Stimulated activated CD4-positive, alpha-beta T cell treated with anti-CD3 and anti-CD28 coated beads, TNF-alpha, amount 100 ng/mL, for 1 hour (primary cell): ENCODE results near the gene SSBP3.

Experiments
- DNase-seq, 3 donors: peaks; one replicate each; pipeline ENCODE4 v3.0.0-alpha.2; 2020; ENCODE audit warnings: low read depth in 3 of 3, low spot score in 1 of 3

The SSBP3 gene

GRCh38 chr1:54410359-54410758 is 4.2 kb upstream of the SSBP3 start:
- DNase-seq, result no peak

DNA sequence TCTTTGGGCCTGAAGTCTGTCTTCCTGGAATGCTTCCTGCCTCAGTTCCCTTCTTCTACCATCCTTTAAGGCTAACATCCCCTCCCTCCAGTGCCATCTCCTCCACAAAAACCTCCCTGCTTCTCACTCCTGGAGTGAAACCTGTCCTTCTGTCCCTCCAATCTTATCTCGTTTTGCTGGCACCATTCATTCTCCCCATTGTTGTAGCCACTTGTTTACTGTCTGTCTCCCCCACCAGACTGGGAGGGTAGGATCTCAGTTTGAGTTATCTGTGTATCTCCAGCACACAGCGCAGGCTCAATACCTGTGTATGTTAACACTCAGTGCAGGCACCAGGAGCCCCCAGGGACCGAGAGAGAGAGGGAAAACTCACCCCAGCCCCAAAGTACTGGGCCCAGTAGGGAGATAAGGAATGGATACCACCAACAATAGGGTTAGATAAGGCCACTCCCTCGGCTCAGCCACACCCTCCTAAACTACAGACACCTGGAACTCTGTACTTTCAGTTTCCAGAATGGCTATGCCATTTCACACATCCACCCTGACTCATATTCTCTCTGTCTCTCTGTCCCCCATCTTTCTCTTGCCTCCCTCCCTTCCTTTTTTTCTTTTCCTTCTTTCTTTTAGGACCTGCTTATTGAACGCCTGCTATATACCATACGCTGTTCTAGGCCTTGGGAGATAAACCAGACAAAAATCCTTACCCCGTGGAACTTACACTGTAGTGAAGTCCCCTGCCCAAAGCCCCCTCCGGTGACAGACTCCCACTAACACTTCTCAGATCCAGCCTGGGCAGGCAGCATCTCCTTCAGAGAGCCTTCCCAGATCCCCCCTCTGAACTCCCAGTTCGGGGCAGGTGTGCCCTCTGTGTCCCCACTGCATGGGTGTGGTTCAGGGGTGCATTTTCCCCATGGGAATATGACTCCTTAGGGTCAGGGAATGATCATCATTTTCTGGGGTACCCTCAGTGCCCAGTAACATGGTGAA is 3.3 kb upstream of the SSBP3 start:
- DNase-seq, result no peak

DNA sequence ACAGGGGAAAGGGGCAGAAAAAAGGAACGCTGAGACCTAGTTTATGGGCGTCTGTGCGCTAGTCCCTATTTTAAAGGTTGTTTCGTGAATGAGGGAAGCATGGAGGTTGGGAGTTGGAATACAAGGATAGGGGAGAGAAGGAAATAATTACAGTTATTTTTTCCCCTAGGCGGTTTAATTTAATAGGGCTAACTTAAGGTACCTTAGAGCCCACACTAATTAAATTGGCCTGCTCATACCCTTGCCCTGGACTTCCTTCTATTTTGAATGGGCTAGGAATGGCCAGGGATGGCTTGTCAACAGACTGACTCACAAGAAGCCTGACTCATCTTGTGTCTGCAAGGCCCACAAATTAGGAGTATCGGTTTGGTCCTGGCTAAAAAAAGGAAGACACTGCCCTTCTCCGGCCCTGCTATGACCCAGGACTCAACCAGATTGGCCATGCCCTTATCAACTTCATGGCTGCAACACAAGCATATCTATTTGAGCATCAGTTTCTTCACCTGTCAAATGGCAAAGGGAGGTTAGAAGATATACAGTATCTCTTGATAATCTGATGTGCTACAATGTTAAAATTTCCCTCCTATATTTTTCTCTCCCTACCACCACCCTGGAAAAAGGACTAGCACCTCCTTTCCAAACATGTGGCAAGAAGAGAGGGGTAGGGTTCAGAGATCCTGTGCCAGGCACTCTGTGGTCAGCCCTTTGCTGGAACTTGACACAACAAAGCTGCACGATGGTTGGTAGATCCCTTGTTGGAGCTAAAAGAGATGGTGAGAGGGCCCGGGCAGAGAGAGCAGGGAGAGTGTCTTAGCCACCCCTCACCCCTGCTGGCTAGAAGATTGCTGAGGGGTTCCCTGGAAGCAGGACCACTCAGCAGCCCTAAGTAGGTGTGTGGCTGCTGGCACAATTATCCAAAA is 2.2 kb upstream of the SSBP3 start:
- DNase-seq, result no peak

GRCh38 chr1:54407404-54408146 is 1.4 kb upstream of the SSBP3 start:
- DNase-seq, result peak; percentile 26 to 36 (median 31)

DNA sequence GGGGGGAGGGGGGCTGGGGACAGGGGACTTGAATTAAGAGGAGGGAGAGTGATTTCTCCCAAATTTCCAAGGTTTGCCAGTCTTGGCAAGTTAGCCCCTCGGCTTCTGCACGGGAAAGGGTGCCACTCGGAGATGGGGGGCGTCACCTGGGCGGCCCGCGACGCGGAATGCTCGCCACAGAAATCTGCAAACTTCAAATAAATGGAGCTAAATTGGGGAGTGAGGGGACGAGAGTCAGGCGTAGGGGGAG is 885 bp upstream of the SSBP3 start:
- no peak for DNase-seq

DNA sequence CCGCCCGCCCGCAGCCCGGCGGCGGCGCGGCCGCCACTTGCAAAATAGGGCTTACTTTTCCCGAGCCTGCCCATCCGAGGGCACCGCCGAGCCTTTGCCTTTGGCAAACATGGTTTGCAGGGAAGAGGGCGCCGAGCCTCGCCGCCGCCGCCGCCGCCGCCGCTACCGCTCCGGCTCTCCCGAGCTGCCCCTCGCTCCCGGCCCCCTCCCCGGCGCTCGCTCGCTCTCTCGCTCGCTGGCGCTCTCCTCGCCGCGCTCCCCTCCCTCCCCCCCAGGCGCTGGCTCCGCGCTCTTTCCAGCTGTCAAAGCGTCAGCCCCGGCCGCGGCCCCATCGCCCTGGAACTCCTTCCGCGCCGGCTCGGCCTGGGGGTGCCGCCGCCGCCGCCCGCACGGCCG is 298 bp downstream of the SSBP3 start:
- DNase-seq, result no peak

- no peak for DNase-seq
These were observed 976 bp downstream of the SSBP3 start for GRCh38 chr1:54404939-54405897.

DNA sequence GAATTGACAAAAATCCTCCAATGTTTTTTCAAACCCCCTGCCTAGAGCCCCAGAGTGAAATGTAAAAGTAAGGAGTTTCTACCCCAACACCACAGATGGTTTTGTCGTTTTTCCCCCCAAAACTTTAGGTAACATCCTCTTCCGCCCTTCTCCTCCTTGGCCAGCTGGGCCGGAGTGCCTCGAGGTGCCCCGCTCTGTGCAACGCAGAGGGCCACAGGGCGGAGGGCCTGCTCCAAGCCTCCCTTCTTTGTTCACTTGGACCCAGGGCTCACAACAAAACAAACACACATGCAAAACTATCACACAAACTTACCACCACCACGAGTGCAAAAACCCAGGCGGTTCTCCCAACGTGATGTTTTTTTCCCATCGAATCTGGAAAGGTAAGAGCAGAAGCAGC is 1.9 kb downstream of the SSBP3 start:
- no peak for DNase-seq

- DNase-seq, result no peak
These were observed 2.4 kb downstream of the SSBP3 start for GRCh38 chr1:54403808-54404261.

DNA sequence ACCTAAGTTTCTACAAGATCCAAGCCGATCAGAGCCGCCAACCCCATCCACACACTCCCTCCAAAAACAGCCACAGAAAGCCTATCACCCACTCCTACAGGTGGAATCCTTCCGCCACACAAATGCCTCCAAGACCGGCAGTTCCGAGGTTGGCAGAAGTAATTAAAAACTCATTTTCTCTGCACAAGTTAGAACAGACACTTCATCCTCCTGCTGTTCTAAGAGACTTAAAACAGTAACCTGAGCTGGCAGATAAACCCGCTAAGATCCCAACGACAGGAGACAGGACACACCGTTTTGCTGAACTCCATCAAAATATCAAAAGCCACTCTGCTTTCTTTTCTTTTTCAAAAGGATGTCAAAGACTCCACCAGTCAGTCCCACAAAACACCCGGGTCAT is 2.8 kb downstream of the SSBP3 start:
- DNase-seq, result no peak

- no peak for DNase-seq
These were observed 3.3 kb downstream of the SSBP3 start for GRCh38 chr1:54402896-54403295.

DNA sequence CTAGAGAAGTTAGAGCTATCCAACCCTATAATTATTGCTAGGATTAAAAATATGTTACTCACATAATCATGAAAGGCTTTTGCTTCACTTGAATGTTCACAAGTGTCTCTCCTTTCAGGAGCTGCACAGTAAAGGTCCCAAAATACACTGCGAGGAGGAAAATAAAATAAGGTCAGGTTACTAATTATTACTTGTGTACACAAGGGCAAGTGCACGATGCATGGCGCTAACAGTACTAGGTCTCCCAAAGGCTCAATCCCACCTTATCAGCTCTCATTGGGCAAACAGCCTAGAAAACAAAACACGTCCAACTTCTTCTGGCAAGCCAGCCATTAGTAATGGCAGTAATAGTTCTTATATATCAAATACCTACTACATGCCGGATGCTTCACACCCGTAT is 4.4 kb downstream of the SSBP3 start:
- no peak for DNase-seq

DNA sequence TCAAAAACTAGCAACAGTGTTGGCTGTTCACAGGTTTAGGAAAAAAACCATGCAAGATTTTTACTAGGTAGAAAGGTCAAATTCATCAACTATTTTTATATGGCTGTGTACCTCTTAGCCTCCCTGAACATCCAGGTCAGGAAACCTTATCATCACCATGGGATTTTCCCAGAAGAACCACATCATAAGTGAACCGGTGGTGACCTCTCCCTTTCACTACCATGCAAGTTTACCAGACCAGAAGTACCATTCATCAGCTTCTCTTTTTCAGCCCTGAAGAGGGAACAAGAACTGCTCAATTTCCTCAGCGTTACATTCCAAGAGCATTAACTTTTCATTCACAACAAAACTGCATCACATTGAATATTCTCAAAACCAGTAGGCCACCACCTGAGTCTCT is 5.9 kb downstream of the SSBP3 start:
- DNase-seq, result no peak

- DNase-seq, result no peak
These were observed 6.4 kb downstream of the SSBP3 start for GRCh38 chr1:54399765-54400164.

- DNase-seq, result no peak
These were observed 7.1 kb downstream of the SSBP3 start for GRCh38 chr1:54398963-54399528.

- DNase-seq, result no peak
These were observed 8.2 kb downstream of the SSBP3 start for GRCh38 chr1:54397980-54398379.

GRCh38 chr1:54397090-54397591 is 9.1 kb downstream of the SSBP3 start:
- DNase-seq, result no peak

DNA sequence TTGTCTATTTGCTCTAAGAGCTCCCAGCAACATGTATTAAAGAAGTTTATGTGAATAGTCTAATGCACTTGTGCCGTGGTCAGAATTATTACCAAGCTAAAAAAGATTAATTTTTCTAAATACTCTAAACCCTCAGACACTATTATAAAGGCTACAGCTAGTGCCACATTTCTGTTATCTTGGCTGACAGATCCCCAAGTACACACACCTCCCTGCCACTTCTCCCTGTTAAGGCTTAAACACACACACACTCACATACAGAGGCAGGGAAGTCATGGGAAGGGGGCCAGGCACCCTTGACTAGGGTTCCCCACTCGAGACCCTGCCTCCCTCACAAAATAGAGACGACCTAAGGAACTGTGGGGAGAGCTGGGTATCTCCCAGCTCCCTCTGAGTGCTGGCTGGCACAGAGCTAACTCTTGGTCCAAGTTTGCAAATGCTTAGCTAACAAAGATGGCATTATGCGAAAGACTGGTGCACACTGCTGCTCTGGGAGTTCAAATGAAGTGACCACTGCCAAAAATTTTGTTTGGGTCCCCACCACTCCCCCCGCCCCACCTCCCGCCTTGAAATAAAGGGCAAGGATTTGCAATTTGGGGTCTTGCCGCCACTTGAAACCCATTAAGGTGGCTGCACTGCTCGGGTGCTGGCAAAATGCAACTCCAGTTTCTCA is 9.8 kb downstream of the SSBP3 start:
- no peak for DNase-seq

- no peak for DNase-seq
These were observed 10.8 kb downstream of the SSBP3 start for GRCh38 chr1:54395281-54395934.
